Mesothelial cell of epicardium (in vitro differentiated cells): Measurements from ENCODE around the gene TTLL12. TPM values are rescaled to one million over a fixed set of nuclear protein-coding genes. Genes with fewer than 3 reads are reported as not detected.

ENCODE experiments used
- DNase-seq, 2 experiments: peaks; one replicate each; pipeline ENCODE4 v3.0.0; 2021; ENCODE audit warnings: low spot score in 2 of 2; ENCODE audit not compliant: unreplicated experiment in 2 of 2
- H3K27ac Mint-ChIP-seq: 2 replicates; pipeline ENCODE4 v1.8.0; 2021; ENCODE audit warnings: mixed read lengths
- H3K27me3 Mint-ChIP-seq: 2 replicates; pipeline ENCODE4 v1.8.0; 2021; ENCODE audit warnings: low read depth, mixed read lengths
- H3K36me3 Mint-ChIP-seq: 2 replicates; pipeline ENCODE4 v1.8.0; 2021; ENCODE audit warnings: mixed read lengths
- H3K4me1 Mint-ChIP-seq: 2 replicates; pipeline ENCODE4 v1.8.0; 2021; ENCODE audit warnings: mixed read lengths
- H3K4me3 Mint-ChIP-seq: 2 replicates; pipeline ENCODE4 v1.8.0; 2021; ENCODE audit warnings: mild to moderate bottlenecking, moderate library complexity, mixed read lengths
- H3K9me3 Mint-ChIP-seq: 2 replicates; pipeline ENCODE4 v1.8.0; 2021; ENCODE audit warnings: mixed read lengths
- CTCF ChIP-seq: fragments of 200-600 bp; sonication (generic); IDR thresholded peaks from one replicate; pipeline ENCODE4 v1.5.0; 2021; ENCODE audit warnings: antibody characterized with exemption; ENCODE audit not compliant: unreplicated experiment
- total RNA-seq: library from RNA; stranded (reverse); gene quantifications from 3 replicates; pipeline ENCODE4 v1.2.1, GENCODE V29; 2021

TTLL12 gene
- total RNA-seq, 1 donor from 2014 or later, result 43.5 TPM

GRCh38 chr22:43198126-43198525 lies 11.2 kb upstream of the TTLL12 start:
- Mint-ChIP-seq H3K4me1 (peaks cover 2% of the 10 kb centered on the region), H3K9me3 (no peaks in the 10 kb centered on the region), H3K36me3 (no peaks in the 10 kb centered on the region), H3K4me3 (no peak overlapping the region), H3K27ac (no peak overlapping the region), H3K27me3 (no peaks in the 10 kb centered on the region)
- no peak for DNase-seq
- TF ChIP-seq CTCF, result no peak

GRCh38 chr22:43197271-43197941 lies 10.5 kb upstream of the TTLL12 start:
- no peak overlapping the region for H3K27ac Mint-ChIP-seq
- DNase-seq, result no peak
- H3K36me3 Mint-ChIP-seq, result no peaks in the 10 kb centered on the region
- no peak for TF ChIP-seq CTCF
- H3K4me1 Mint-ChIP-seq, result no peaks in the 10 kb centered on the region
- no peaks in the 10 kb centered on the region for H3K9me3 Mint-ChIP-seq
- no peaks in the 10 kb centered on the region for H3K27me3 Mint-ChIP-seq
- H3K4me3 Mint-ChIP-seq, result no peak overlapping the region

GRCh38 chr22:43191831-43192230 lies 4.9 kb upstream of the TTLL12 start:
- no peak for TF ChIP-seq CTCF
- H3K4me1 Mint-ChIP-seq, result peaks cover 12% of the 10 kb centered on the region
- no peaks in the 10 kb centered on the region for H3K36me3 Mint-ChIP-seq
- no peak for DNase-seq
- H3K4me3 Mint-ChIP-seq, result no peak overlapping the region
- peaks cover 14% of the 10 kb centered on the region for H3K27me3 Mint-ChIP-seq
- H3K27ac Mint-ChIP-seq, result no peak overlapping the region
- peaks cover 4% of the 10 kb centered on the region for H3K9me3 Mint-ChIP-seq

GRCh38 chr22:43188829-43189545 lies 2.1 kb upstream of the TTLL12 start:
- no peaks in the 10 kb centered on the region for H3K36me3 Mint-ChIP-seq
- no peak for DNase-seq
- H3K27me3 Mint-ChIP-seq, result peaks cover 14% of the 10 kb centered on the region
- H3K4me1 Mint-ChIP-seq, result peaks cover 25% of the 10 kb centered on the region
- peak overlapping the region; percentile 11 for H3K4me3 Mint-ChIP-seq
- peak overlapping the region; percentile 76 for H3K27ac Mint-ChIP-seq
- H3K9me3 Mint-ChIP-seq, result peaks cover 4% of the 10 kb centered on the region
- TF ChIP-seq CTCF, result no peak

GRCh38 chr22:43187171-43188099 lies 501 bp upstream of the TTLL12 start:
- Mint-ChIP-seq H3K4me1 (peaks cover 25% of the 10 kb centered on the region), H3K27ac (peak overlapping the region; percentile 93), H3K4me3 (peak overlapping the region; percentile 69), H3K9me3 (peaks cover 4% of the 10 kb centered on the region), H3K36me3 (no peaks in the 10 kb centered on the region), H3K27me3 (peaks cover 14% of the 10 kb centered on the region)
- peak; percentile 95 to 97 for DNase-seq
- TF ChIP-seq CTCF, result peak; percentile 70
